ENCODE results near the gene SLC10A7.

GRCh38 chr4:146370841-146371240, 150.9 kb downstream of the SLC10A7 start:
- TF ChIP-seq POLR2A (IDR thresholded peaks at IDR 0.05) (no peak), CTCF (IDR thresholded peaks at IDR 0.05) (no peak)
